Glutamatergic neuron (in vitro differentiated cells): ENCODE data around the gene MAN1A1. TPM values are rescaled to one million over a fixed set of nuclear protein-coding genes. Genes with fewer than 3 reads are reported as not detected.

Experiments used
- DNase-seq: peaks from one replicate; pipeline ENCODE4 v3.0.0; 2022
- H3K27ac Mint-ChIP-seq: one replicate; pipeline ENCODE4 v1.8.0; 2020; ENCODE audit warnings: mild to moderate bottlenecking, mixed read lengths, inconsistent platforms; ENCODE audit not compliant: unreplicated experiment
- H3K27me3 Mint-ChIP-seq: one replicate; pipeline ENCODE4 v1.8.0; 2020; ENCODE audit warnings: mild to moderate bottlenecking, moderate library complexity, mixed read lengths, inconsistent platforms; ENCODE audit not compliant: unreplicated experiment
- H3K36me3 Mint-ChIP-seq: one replicate; pipeline ENCODE4 v1.8.0; 2020; ENCODE audit warnings: mild to moderate bottlenecking, mixed read lengths, inconsistent platforms; ENCODE audit not compliant: unreplicated experiment
- H3K4me1 Mint-ChIP-seq: one replicate; pipeline ENCODE4 v1.8.0; 2020; ENCODE audit warnings: mild to moderate bottlenecking, low read depth, mixed read lengths, inconsistent platforms; ENCODE audit not compliant: unreplicated experiment
- H3K4me3 Mint-ChIP-seq: one replicate; pipeline ENCODE4 v1.8.0; 2020; ENCODE audit warnings: mild to moderate bottlenecking, mixed read lengths, inconsistent platforms; ENCODE audit not compliant: unreplicated experiment
- H3K9me3 Mint-ChIP-seq: one replicate; pipeline ENCODE4 v1.8.0; 2020; ENCODE audit warnings: mild to moderate bottlenecking, moderate library complexity, mixed read lengths, inconsistent platforms; ENCODE audit not compliant: unreplicated experiment
- total RNA-seq: library from RNA; stranded (reverse); fragmentation: NEBNext Ultra II Directional; extraction: Animal tissue kit (Norgen Biotek cat#: 25700); gene quantifications from one replicate; pipeline ENCODE4 v1.2.1, GENCODE V29; 2021; ENCODE audit not compliant: unreplicated experiment
- TF ChIP-seq, protein P1 (sequence below): fragments of 200-600 bp; sonication (generic); IDR thresholded peaks from one replicate; pipeline ENCODE4 v1.5.0; 2021; ENCODE audit not compliant: partially characterized antibody, unreplicated experiment

MAN1A1 gene
- total RNA-seq, 1 donor from 2014 or later = 10.5 TPM

- H3K4me3 Mint-ChIP-seq = no peak overlapping the region
- no peak overlapping the region for H3K27ac Mint-ChIP-seq
- no peak for DNase-seq
- H3K27me3 Mint-ChIP-seq = peaks cover 5% of the 10 kb centered on the region
- TF ChIP-seq, protein P1, sequence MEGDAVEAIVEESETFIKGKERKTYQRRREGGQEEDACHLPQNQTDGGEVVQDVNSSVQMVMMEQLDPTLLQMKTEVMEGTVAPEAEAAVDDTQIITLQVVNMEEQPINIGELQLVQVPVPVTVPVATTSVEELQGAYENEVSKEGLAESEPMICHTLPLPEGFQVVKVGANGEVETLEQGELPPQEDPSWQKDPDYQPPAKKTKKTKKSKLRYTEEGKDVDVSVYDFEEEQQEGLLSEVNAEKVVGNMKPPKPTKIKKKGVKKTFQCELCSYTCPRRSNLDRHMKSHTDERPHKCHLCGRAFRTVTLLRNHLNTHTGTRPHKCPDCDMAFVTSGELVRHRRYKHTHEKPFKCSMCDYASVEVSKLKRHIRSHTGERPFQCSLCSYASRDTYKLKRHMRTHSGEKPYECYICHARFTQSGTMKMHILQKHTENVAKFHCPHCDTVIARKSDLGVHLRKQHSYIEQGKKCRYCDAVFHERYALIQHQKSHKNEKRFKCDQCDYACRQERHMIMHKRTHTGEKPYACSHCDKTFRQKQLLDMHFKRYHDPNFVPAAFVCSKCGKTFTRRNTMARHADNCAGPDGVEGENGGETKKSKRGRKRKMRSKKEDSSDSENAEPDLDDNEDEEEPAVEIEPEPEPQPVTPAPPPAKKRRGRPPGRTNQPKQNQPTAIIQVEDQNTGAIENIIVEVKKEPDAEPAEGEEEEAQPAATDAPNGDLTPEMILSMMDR = no peak
- peaks cover 6% of the 10 kb centered on the region for H3K9me3 Mint-ChIP-seq
- peaks cover 30% of the 10 kb centered on the region for H3K4me1 Mint-ChIP-seq
- no peaks in the 10 kb centered on the region for H3K36me3 Mint-ChIP-seq
These were observed 170.5 kb downstream of the MAN1A1 start for GRCh38 chr6:119179062-119179461.

- DNase-seq = no peak
- peaks cover 1% of the 10 kb centered on the region for H3K9me3 Mint-ChIP-seq
- H3K4me3 Mint-ChIP-seq = no peak overlapping the region
- TF ChIP-seq, protein P1 = no peak
- no peaks in the 10 kb centered on the region for H3K36me3 Mint-ChIP-seq
- H3K27me3 Mint-ChIP-seq = peaks cover 3% of the 10 kb centered on the region
- H3K27ac Mint-ChIP-seq = no peak overlapping the region
- peaks cover 10% of the 10 kb centered on the region for H3K4me1 Mint-ChIP-seq
These were observed 173.1 kb downstream of the MAN1A1 start for GRCh38 chr6:119176445-119176844.

DNA sequence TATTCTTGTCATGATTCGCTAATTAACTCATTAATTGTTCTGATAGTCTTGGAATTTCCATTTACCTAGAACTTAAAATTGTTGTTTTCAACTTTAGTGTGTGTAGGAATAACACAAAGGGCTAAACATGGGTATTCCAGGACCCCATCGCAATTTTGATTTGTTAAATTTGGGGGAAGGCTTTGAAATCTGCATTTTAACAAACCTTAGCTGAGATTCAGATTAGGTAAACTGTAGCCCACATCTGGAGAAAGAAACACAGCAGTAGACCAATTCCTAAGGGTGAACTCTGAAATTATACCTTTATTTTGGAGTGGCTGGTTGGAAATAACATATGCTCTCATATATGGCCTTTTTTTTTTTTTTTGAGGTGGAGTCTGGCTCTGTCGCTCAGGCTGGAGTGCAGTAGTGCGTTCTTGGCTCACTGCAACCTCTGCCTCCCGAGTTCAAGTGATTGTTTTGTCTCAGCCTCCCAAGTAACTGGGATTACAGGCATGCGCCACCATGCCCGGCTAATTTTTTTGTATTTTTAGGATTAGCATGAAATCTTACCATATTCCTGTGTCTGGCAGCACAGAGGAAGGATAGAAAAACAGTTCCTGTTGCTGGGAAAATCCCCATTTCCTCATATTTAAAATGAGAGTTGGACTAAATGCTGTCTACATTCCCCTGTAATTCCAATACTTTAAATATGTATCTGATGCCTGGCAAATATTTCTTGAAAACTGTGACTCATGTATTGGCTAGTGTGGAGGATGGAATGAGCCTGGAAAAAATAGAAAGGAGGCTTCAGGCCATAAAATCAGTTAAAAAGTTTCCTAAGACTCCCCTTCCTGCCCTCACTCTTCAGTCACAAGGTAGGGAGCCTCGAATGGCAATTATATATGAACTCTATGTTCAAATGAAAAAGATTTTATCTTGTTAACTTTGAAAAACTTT lies 174.4 kb downstream of the MAN1A1 start:
- DNase-seq = no peak
- peaks cover 3% of the 10 kb centered on the region for H3K4me1 Mint-ChIP-seq
- H3K36me3 Mint-ChIP-seq = no peaks in the 10 kb centered on the region
- H3K4me3 Mint-ChIP-seq = no peak overlapping the region
- TF ChIP-seq, protein P1 = no peak
- H3K27me3 Mint-ChIP-seq = peaks cover 3% of the 10 kb centered on the region
- H3K27ac Mint-ChIP-seq = no peak overlapping the region
- H3K9me3 Mint-ChIP-seq = peaks cover 1% of the 10 kb centered on the region

GRCh38 chr6:119174085-119174445 lies 175.5 kb downstream of the MAN1A1 start:
- no peaks in the 10 kb centered on the region for H3K4me1 Mint-ChIP-seq
- no peak overlapping the region for H3K4me3 Mint-ChIP-seq
- H3K27ac Mint-ChIP-seq = no peak overlapping the region
- TF ChIP-seq, protein P1 = no peak
- no peaks in the 10 kb centered on the region for H3K36me3 Mint-ChIP-seq
- DNase-seq = no peak
- H3K9me3 Mint-ChIP-seq = peaks cover 1% of the 10 kb centered on the region
- peaks cover 2% of the 10 kb centered on the region for H3K27me3 Mint-ChIP-seq
